Cerebellar cortex (tissue), 1 donor: ENCODE data around the gene MADD.
A peak's percentile ranks its signal among the peaks of the same experiment; 100 is the strongest.
"Not testable (repeated sequence)": the region's sequence is repeated elsewhere in the genome, so short reads cannot be mapped to it uniquely, and the experiment has no call there.

Experiments
- DNase-seq: peaks from one replicate; pipeline ENCODE4 v3.0.0-alpha.2; 2015; ENCODE audit warnings: low spot score

The MADD gene

DNA sequence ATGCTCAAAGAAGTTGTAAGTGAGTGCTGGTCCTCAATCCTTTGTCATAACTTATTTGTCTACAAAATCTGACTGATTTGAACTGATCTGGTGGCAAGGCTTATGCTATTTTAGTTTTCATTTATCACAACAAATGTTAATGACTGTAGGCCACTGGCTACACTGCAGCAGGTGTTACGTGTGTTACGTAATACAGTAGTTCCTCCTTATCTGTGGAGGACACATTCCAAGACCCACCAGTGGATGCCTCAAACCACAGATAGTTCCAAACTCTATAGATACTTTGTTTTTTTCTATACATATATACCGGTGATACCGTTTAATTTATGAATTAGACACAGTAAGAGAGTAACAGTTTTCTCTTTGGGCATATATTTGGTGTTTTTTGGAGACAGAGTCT, 7.0 kb downstream of the MADD start:
- no peak for DNase-seq

GRCh38 chr11:47278058-47278457, 8.1 kb downstream of the MADD start:
- DNase-seq: no peak

DNA sequence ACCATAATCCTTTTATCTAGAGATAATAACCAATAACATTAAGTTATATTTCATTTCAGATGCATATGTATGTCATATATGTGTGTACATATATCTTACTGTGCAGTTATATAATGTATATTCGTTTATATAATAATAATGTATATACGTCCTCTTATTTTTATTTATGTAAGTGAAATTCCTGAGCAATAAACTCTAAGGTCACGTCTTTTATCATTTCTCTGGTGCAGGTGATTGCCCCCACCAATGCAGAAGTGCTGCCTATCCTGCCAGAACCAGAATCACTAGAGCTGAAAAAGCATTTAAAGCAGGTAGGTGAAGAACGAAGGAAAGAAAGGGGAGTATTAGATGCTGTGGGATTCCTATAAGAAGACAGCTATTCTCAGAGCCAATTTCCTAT, 8.8 kb downstream of the MADD start:
- no peak for DNase-seq

GRCh38 chr11:47280099-47280498, 10.2 kb downstream of the MADD start:
- no peak for DNase-seq

- no peak for DNase-seq
Measured at GRCh38 chr11:47280860-47281259, 10.9 kb downstream of the MADD start.

- no peak for DNase-seq
Measured at GRCh38 chr11:47282462-47282861, 12.5 kb downstream of the MADD start.

- DNase-seq: no peak
Measured at GRCh38 chr11:47284151-47284550, 14.2 kb downstream of the MADD start.

GRCh38 chr11:47285969-47286770, 16.2 kb downstream of the MADD start:
- peak; percentile 74 for DNase-seq

- DNase-seq: no peak
Measured at GRCh38 chr11:47288066-47288465, 18.1 kb downstream of the MADD start.

DNA sequence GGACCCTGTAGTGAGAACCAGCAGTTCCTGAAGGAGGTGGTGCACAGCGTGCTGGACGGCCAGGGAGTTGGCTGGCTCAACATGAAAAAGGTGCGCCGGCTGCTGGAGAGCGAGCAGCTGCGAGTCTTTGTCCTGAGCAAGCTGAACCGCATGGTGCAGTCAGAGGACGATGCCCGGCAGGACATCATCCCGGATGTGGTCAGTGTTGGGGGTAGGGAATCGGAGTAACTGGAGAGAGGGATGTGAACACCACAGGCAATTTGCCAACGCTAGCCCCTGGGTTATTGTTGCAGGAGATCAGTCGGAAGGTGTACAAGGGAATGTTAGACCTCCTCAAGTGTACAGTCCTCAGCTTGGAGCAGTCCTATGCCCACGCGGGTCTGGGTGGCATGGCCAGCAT, 19.9 kb downstream of the MADD start:
- no peak for DNase-seq

- DNase-seq: no peak
Measured at GRCh38 chr11:47295385-47295784, 25.5 kb downstream of the MADD start.

DNA sequence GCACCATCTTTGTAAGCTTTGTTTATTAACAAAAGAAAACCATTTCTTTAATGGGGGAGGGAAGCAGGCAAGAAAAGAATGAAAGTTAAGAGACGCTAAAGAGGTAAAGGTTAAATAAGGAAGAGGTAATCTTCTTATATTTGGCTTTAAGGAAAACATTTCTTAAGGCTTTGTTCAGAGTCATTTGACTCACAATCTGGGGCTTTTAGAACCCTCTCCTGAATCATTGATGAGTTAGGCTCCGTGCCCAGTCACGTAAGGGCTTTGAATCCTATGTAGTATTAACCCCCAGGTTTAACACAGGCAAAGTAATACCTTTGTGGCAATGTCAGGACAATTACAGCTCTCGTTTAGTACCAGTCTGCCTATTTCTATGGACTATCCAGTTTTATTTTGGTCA, 26.1 kb downstream of the MADD start:
- no peak for DNase-seq

GRCh38 chr11:47299078-47299477, 29.1 kb downstream of the MADD start:
- no peak for DNase-seq

DNA sequence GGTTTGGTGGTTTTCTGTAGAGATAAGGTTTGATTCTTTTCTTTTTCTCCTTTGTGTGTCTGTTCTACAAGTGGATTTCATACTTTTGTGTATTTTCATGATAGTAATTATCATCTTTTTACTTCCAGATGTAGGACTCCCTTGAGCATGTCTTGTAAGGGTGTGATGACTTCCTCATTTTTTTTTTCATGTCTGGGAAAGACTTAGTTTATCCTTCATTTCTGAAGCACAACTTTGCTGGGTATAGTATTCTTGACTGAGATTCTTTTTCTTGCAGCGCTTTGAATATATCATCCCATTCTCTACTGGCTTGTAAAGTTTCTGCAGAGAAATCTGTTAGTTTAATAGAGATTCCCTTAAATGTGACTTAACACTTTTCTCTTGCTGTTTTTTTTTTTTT, 32.9 kb downstream of the MADD start:
- DNase-seq: no peak

DNA sequence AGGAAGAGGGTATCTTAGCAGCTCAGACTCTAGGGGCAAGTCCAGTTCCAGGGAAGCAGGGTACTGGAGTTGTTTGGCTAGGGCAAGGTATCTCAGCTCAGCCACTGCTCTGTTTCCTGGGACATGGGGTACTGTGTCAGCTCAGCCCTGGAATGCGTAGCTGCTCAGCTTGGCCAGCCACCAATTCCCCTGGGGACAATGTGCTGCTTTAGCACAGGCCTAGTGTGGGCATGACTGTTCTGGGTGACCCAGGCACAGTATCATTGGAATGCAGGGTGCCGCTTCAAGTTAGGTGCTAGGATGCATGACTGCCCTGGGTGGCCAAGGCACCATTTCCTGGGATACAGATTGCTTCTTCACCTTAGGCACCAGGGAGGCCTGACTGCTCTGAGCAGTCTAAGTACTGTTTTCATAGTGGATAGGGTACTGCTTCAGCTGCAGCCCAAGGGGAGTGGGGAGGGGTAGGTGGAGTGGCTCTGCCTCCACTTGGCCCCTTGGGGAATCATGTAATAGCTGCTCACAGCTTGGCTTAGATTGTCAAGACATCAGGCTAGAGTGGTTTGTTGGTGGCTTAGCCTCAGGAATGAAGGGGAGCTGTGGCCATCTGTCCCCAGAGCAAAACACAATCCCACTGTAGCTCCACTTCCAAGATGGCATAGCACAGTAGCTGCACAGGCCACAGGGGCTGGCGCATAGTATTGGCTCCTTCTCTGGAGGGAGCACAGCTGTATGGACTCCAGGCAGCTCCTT, 36.0 kb downstream of the MADD start:
- no peak for DNase-seq

DNA sequence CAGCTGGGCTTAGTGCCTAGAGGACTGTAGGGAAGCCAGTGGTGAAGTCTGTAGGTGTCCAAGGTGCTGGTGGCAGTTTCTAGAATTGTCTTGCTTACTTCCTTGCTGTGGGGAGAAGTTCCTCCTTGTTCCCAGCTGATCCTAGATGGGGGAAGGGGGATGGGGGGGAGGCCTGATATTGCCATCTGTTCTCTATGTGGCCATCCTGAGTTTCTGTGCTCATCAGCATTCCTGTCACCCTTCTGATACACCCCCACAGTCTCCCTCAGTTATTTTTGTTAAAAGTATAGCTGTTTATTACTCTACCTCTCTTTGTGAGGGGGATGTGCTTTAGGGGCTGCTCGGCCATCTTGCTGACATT, 36.5 kb downstream of the MADD start:
- DNase-seq: no peak

- no peak for DNase-seq
Measured at GRCh38 chr11:47308050-47308823, 38.3 kb downstream of the MADD start.

GRCh38 chr11:47314992-47315391, 45.1 kb downstream of the MADD start:
- DNase-seq: no peak

DNA sequence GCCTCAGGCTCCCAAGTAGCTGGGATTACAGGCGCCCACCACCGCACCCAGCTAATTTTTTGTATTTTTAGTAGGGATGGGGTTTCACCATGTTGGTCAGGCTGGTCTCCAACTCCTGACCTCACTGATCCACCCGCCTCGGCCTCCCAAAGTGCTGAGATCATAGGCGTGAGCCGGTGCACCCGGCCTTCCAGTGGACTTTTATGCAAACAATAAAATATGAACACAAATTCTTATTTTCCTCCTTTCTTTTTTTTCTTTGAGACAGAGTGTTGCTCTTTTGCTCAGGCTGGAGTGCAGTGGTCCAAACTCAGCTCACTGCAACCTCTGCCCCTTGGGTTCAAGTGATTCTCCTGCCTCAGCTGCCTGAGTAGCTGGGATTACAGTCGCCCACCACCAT, 46.6 kb downstream of the MADD start:
- DNase-seq: not testable (repeated sequence)

GRCh38 chr11:47317064-47317828, 47.3 kb downstream of the MADD start:
- no peak for DNase-seq

DNA sequence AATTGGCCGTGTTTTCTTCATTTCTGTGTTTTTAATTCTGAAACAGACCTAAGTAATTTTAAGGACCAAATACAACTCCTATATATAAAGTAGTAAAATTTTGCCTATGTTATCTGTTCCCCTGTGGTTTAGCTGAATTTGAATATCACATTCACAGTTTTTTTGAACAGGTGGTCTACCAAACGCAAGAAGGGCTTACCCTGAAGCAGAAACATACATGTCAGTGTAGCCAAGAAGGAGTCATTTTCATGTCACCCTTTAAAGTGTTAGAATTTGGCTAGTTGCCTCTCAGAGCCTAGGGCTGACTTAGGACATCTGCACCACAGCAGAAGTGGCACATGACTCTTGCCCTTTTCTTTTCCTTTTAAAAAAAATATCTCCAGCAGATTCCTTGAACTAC, 48.2 kb downstream of the MADD start:
- no peak for DNase-seq

DNA sequence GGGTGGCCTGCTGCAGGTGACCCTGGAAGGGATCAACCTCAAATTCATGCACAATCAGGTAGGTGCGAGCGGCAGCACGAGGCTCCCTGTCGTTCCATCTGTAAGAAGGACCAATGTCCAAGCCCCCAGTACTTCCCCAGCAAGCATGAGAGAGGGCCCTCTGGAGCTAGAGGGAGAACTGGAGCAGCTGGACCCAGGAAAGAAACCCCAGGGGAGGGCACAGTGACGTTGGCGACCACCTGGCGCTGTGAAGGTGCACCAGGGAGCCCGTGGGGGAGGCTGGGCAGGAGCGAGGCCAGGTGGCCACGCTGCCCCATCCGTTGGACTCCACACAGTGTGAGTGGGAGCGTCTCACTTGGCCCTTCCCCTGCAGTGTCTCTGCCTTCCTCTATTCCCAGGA, 54.6 kb downstream of the MADD start:
- DNase-seq: no peak
